Tibial artery (tissue), 4 donors: Measurements from ENCODE around the gene ZMIZ2.
"Not testable (repeated sequence)": the region's sequence is repeated elsewhere in the genome, so short reads cannot be mapped to it uniquely, and the experiment has no call there.

Experiments
- DNase-seq, 2 donors: peaks; one replicate each; pipeline ENCODE4 v3.0.0-alpha.2; 2019
- H3K27ac ChIP-seq, 2 donors: fragments of 200-600 bp; sonication (generic) in 1 of 2; 1 replicate in 1 of 2; 2 replicates in 1 of 2; pipeline ENCODE4 v1.5.1; 2018 to 2019; ENCODE audit warnings: mild to moderate bottlenecking in 1 of 2
- H3K27me3 ChIP-seq, 2 donors: fragments of 200-600 bp; sonication (generic) in 1 of 2; one replicate each; pipeline versions ENCODE4 v1.5.1 to v1.6.0; 2016 to 2019
- H3K36me3 ChIP-seq, 3 donors: fragments of 200-600 bp; sonication (generic) in 2 of 3; one replicate each; pipeline ENCODE4 v1.5.1; 2016 to 2019; ENCODE audit warnings: mild to moderate bottlenecking in 2 of 3
- H3K4me1 ChIP-seq, 4 donors: fragments of 200-600 bp; sonication (generic) in 2 of 4; 1 replicate in 3 of 4; 2 replicates in 1 of 4; pipeline ENCODE4 v1.5.1; 2016 to 2019
- H3K4me3 ChIP-seq, 2 donors: fragments of 200-600 bp; sonication (generic) in 1 of 2; 1 replicate in 1 of 2; 2 replicates in 1 of 2; pipeline ENCODE4 v1.5.1; 2018 to 2019; ENCODE audit warnings: mild to moderate bottlenecking in 2 of 2
- H3K9me3 ChIP-seq, 3 donors: fragments of 200-600 bp; sonication (generic) in 1 of 3; one replicate each; pipeline ENCODE4 v1.5.1; 2016 to 2019
- intact Hi-C: fragments of 100-400 bp; cut with DNase I; formaldehyde crosslinking; loops from one replicate; pipeline ENCODE4 v1.15.0; 2023; ENCODE audit warnings: low total_unique reads
- TF ChIP-seq, protein P1 (sequence below), 2 experiments: fragments of 200-600 bp in 1 of 2; fragments of 450-650 bp in 1 of 2; IDR thresholded peaks; one replicate each; pipeline ENCODE4 v1.5.1; 2017 to 2019; ENCODE audit warnings: antibody characterized with exemption in 2 of 2, mild to moderate bottlenecking in 1 of 2, moderate library complexity in 1 of 2

ZMIZ2 gene

GRCh38 chr7:44776211-44776610 is 27.6 kb downstream of the ZMIZ2 start:
- intact Hi-C loops: no loop called here
- TF ChIP-seq, protein P1, sequence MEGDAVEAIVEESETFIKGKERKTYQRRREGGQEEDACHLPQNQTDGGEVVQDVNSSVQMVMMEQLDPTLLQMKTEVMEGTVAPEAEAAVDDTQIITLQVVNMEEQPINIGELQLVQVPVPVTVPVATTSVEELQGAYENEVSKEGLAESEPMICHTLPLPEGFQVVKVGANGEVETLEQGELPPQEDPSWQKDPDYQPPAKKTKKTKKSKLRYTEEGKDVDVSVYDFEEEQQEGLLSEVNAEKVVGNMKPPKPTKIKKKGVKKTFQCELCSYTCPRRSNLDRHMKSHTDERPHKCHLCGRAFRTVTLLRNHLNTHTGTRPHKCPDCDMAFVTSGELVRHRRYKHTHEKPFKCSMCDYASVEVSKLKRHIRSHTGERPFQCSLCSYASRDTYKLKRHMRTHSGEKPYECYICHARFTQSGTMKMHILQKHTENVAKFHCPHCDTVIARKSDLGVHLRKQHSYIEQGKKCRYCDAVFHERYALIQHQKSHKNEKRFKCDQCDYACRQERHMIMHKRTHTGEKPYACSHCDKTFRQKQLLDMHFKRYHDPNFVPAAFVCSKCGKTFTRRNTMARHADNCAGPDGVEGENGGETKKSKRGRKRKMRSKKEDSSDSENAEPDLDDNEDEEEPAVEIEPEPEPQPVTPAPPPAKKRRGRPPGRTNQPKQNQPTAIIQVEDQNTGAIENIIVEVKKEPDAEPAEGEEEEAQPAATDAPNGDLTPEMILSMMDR (IDR thresholded peaks at IDR 0.05): no peak
- DNase-seq: no peak

DNA sequence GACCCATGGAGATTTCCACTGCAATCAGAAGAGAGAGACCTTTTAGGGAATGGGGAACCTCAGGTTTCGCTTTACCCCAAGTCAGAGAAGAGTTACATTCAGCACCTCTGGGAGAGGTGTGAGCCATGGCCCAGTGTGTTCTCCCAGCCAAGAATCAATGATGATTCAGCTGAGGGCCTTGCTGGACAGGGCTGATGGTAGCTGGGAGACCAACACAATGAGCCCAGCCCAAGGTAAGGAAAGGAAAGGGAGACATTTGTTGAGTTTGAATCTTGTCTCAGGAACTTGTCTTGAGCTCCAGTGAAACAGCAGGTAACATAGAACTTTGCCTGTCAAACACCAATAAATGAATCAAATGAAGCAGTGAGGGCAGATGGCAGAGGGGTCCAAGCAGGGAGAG is 33.8 kb downstream of the ZMIZ2 start:
- Histone ChIP-seq H3K4me3 (no peak overlapping the region), H3K4me1 (no peaks in the 10 kb centered on the region), H3K27ac (no peak overlapping the region), H3K27me3 (no peaks in the 10 kb centered on the region), H3K9me3 (peaks cover 0 to 5% (median 4%) of the 10 kb centered on the region in 3 donors), H3K36me3 (no peaks in the 10 kb centered on the region)
- intact Hi-C loops: no loop called here
- DNase-seq: no peak
- TF ChIP-seq, protein P1 (IDR thresholded peaks at IDR 0.05): no peak

More at GRCh38 chr7:44776211-44776610, 27.6 kb downstream of the ZMIZ2 start:
- H3K9me3 ChIP-seq: no peaks in the 10 kb centered on the region
- no peaks in the 10 kb centered on the region for H3K4me1 ChIP-seq
- H3K27ac ChIP-seq: no peak overlapping the region
- H3K27me3 ChIP-seq: peaks cover 0 to 13% of the 10 kb centered on the region in 2 donors
- no peaks in the 10 kb centered on the region for H3K36me3 ChIP-seq
- H3K4me3 ChIP-seq: no peak overlapping the region

DNA sequence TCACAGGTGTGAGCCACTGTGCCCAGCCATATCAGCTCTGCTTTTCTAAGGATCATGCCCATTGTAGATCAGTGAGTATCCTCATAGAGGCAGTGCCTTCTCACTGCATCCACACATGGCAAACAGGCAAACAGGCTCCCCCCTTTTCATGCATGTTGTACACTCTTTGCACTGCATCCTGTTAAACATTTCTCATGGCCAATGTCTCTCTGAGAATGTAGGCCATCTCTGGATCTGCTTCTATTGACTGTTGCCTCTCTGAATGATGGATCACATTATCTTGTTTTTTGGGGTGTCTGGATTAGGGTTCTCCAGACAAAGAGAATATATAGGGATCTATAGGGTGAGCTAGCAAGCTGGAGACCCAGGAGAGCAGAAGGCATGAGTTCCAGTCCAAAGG is 34.8 kb downstream of the ZMIZ2 start:
- Histone ChIP-seq H3K4me1 (no peaks in the 10 kb centered on the region), H3K9me3 (peaks cover 0 to 5% (median 4%) of the 10 kb centered on the region in 3 donors), H3K36me3 (no peaks in the 10 kb centered on the region), H3K27me3 (no peaks in the 10 kb centered on the region), H3K27ac (no peak overlapping the region), H3K4me3 (no peak overlapping the region)
- intact Hi-C loops: no loop called here
- no peak for DNase-seq
- TF ChIP-seq, protein P1 (IDR thresholded peaks at IDR 0.05): no peak

GRCh38 chr7:44784364-44784763 is 35.7 kb downstream of the ZMIZ2 start:
- H3K27ac ChIP-seq: no peak overlapping the region
- no peak for DNase-seq
- TF ChIP-seq, protein P1 (IDR thresholded peaks at IDR 0.05): no peak

GRCh38 chr7:44785218-44785617 is 36.6 kb downstream of the ZMIZ2 start:
- intact Hi-C loops, H3K36me3 ChIP-seq, H3K9me3 ChIP-seq, H3K27ac ChIP-seq, H3K4me1 ChIP-seq, H3K4me3 ChIP-seq, DNase-seq, H3K27me3 ChIP-seq: not testable (repeated sequence)

More at GRCh38 chr7:44784364-44784763, 35.7 kb downstream of the ZMIZ2 start:
- Histone ChIP-seq H3K4me1 (no peaks in the 10 kb centered on the region), H3K4me3 (no peak overlapping the region), H3K9me3 (peaks cover 0 to 5% (median 4%) of the 10 kb centered on the region in 3 donors), H3K36me3 (no peaks in the 10 kb centered on the region), H3K27me3 (no peaks in the 10 kb centered on the region)
- intact Hi-C loops: no loop called here

DNA sequence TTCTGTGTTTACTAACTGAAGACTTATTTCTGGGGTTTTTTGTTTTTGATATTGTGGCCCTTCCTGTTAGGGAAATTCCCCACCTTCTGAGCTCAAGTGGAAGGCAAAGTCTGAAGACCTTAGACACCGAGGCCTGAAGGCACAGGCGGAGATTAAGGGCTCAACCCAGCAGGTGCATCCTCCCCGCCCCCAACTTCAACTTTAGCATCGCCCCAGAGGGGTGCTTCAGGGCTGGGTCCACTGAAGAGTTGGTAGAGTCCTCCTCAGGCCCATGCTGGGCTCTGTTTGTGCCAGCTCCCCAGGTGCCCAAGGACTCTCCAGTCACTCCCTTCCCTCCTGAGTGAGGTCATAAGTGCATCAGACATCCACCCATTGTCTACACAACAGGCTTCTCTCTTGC is 38.4 kb downstream of the ZMIZ2 start:
- peaks cover 0 to 10% (median 0%) of the 10 kb centered on the region in 4 donors for H3K4me1 ChIP-seq
- H3K36me3 ChIP-seq: no peaks in the 10 kb centered on the region
- H3K27ac ChIP-seq: no peak overlapping the region
- H3K27me3 ChIP-seq: no peaks in the 10 kb centered on the region
- H3K4me3 ChIP-seq: no peak overlapping the region
- DNase-seq: no peak
- peaks cover 0 to 5% (median 4%) of the 10 kb centered on the region in 3 donors for H3K9me3 ChIP-seq
- TF ChIP-seq, protein P1 (IDR thresholded peaks at IDR 0.05): no peak
- intact Hi-C loops: no loop called here
